Measurements from ENCODE around the gene CFAP73. TPM values are rescaled to one million over a fixed set of nuclear protein-coding genes. Genes with fewer than 3 reads are reported as not detected.

The CFAP73 gene
- total RNA-seq, 1 donor: not detected

DNA sequence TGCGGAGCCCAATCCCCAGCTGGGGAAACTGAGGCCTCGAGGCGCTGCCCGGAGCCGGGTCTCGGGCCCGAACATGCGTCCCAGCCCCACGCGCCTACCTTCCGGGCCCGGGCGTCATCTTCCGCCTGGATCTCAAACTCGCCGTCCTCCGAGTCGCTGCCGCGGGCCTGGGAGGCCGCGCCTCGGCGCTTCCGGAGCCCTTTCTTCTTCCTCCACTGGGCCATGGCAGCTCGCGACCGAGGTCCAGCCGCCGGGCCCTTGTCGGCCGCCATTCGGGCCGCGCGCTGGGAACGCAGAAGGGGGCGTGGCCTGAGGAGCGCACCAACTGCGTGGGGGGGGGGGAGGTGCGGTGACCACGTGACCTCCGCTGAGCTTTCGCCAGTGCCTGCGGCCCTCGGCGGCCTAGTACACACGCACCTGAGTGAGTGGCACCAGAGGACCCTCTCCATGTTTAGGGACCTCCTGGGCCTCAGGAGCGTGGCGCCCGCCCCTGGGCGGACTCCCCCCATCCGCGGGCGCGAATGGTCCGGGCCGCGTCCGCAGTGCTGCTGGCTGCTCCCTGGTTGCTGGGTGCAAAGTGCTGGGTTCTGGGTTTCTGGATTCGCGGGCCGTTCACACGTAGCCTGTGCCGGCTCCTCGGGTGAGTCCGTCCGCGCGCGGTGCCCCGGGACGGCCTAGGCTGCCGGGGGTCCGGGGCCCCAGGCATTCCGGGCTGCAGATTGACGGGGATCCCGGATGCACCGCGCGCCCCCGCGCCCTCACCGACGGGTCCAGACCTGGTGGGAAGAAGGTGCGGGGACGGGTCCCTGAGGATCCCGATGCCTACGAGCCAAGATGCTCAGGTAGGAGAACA lies 35.9 kb downstream of the CFAP73 start, which contains the start of the genes DDX54 and RITA1:
DDX54 (minus strand) TSS at position 299 of the 853 bp plus-strand sequence; CDS start at position 272, 27 bp downstream.
RITA1 (plus strand) TSS at position 542 of the 853 bp plus-strand sequence. CDS start 1,026 bp downstream, outside the sequence.
- Histone ChIP-seq H3K36me3 (ENCODE audit: insufficient read depth, low read length) (peaks cover 19% of the 10 kb centered on the region), H3K4me1 (ENCODE audit: insufficient read depth, low read length) (peaks cover 11% of the 10 kb centered on the region), H3K79me2 (ENCODE audit: insufficient read depth, low read length) (peaks cover 57% of the 10 kb centered on the region), H2AFZ (ENCODE audit: low read length) (peak within 1 kb of the TSS; percentile 85), H3K27ac (ENCODE audit: low read depth, low read length) (peak within 1 kb of the TSS; percentile 98), H3K27me3 (ENCODE audit: insufficient read depth, low read length) (no peaks in the 10 kb centered on the region), H4K20me1 (ENCODE audit: insufficient read depth, low read length) (peaks cover 7% of the 10 kb centered on the region), H3K9me3 (ENCODE audit: low read depth, low read length) (no peaks in the 10 kb centered on the region), H3K4me3 (ENCODE audit: insufficient read depth, low read length) (peak within 1 kb of the TSS; percentile 98), H3K4me2 (ENCODE audit: insufficient read depth, low read length) (peak within 1 kb of the TSS; percentile 93)
- DNase-seq (ENCODE audit: insufficient read length, low spot score, missing footprints): peak; percentile 97
- TF ChIP-seq, protein P1, sequence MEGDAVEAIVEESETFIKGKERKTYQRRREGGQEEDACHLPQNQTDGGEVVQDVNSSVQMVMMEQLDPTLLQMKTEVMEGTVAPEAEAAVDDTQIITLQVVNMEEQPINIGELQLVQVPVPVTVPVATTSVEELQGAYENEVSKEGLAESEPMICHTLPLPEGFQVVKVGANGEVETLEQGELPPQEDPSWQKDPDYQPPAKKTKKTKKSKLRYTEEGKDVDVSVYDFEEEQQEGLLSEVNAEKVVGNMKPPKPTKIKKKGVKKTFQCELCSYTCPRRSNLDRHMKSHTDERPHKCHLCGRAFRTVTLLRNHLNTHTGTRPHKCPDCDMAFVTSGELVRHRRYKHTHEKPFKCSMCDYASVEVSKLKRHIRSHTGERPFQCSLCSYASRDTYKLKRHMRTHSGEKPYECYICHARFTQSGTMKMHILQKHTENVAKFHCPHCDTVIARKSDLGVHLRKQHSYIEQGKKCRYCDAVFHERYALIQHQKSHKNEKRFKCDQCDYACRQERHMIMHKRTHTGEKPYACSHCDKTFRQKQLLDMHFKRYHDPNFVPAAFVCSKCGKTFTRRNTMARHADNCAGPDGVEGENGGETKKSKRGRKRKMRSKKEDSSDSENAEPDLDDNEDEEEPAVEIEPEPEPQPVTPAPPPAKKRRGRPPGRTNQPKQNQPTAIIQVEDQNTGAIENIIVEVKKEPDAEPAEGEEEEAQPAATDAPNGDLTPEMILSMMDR (IDR thresholded peaks at IDR 0.05; ENCODE audit: extremely low read depth, low read depth, low read length): no peak

DNA sequence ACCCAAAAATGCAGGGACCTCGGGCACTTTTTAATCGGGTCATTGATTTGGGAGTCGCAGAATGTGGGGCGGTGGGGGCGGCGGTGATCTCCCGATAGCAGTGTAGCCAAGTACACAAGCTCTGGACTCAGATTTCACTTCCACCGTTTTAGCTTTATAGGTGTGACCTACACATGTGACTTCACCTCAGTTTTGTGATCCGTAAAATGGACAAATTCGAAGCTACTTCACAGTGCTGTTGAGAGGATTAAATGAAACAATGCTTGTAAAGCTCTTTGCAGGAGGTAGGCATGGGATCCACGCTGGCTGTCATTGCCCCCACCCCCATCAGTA lies 36.5 kb downstream of the CFAP73 start:
- Histone ChIP-seq H3K27me3 (ENCODE audit: insufficient read depth, low read length) (no peaks in the 10 kb centered on the region), H3K27ac (ENCODE audit: low read depth, low read length) (peak overlapping the region; percentile 98), H3K4me2 (ENCODE audit: insufficient read depth, low read length) (peak overlapping the region; percentile 93), H4K20me1 (ENCODE audit: insufficient read depth, low read length) (peaks cover 7% of the 10 kb centered on the region), H3K4me3 (ENCODE audit: insufficient read depth, low read length) (peak overlapping the region; percentile 98), H2AFZ (ENCODE audit: low read length) (peak overlapping the region; percentile 85), H3K9me3 (ENCODE audit: low read depth, low read length) (no peaks in the 10 kb centered on the region), H3K4me1 (ENCODE audit: insufficient read depth, low read length) (peaks cover 11% of the 10 kb centered on the region), H3K36me3 (ENCODE audit: insufficient read depth, low read length) (peaks cover 14% of the 10 kb centered on the region), H3K79me2 (ENCODE audit: insufficient read depth, low read length) (peaks cover 52% of the 10 kb centered on the region)
- no peak for DNase-seq (ENCODE audit: insufficient read length, low spot score, missing footprints)
- TF ChIP-seq, protein P1 (IDR thresholded peaks at IDR 0.05; ENCODE audit: extremely low read depth, low read depth, low read length): no peak

DNA sequence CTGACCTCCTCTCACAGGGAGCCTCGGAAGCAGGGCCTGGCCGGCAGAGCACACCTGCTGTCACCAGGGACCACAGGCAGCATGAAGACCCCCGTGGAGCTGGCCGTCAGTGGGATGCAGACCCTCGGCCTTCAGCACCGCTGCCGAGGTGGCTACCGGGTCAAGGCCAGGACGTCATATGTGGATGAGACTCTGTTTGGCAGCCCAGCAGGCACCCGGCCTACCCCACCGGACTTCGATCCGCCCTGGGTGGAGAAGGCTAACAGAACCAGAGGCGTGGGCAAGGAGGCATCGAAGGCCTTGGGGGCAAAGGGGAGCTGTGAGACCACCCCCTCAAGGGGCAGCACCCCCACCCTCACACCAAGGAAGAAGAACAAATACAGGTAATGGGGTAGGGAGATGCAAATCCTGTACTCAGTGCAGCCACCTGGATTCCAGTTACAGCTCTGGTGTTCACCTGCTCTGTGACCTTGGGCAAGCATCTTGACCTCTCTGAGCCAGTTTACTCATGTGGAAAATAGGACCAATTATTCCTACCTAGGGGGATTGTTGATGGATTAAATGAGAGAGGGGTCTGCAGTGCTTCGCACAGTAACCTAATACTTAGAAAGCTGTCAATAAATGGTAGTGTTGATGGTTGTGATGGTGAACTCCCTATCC lies 37.3 kb downstream of the CFAP73 start:
- no peaks in the 10 kb centered on the region for H3K27me3 ChIP-seq (ENCODE audit: insufficient read depth, low read length)
- peak overlapping the region; percentile 98 for H3K4me3 ChIP-seq (ENCODE audit: insufficient read depth, low read length)
- DNase-seq (ENCODE audit: insufficient read length, low spot score, missing footprints): no peak
- peak overlapping the region; percentile 93 for H3K4me2 ChIP-seq (ENCODE audit: insufficient read depth, low read length)
- peaks cover 7% of the 10 kb centered on the region for H4K20me1 ChIP-seq (ENCODE audit: insufficient read depth, low read length)
- peaks cover 11% of the 10 kb centered on the region for H3K4me1 ChIP-seq (ENCODE audit: insufficient read depth, low read length)
- peaks cover 20% of the 10 kb centered on the region for H3K36me3 ChIP-seq (ENCODE audit: insufficient read depth, low read length)
- no peaks in the 10 kb centered on the region for H3K9me3 ChIP-seq (ENCODE audit: low read depth, low read length)
- H2AFZ ChIP-seq (ENCODE audit: low read length): no peak overlapping the region
- no peak overlapping the region for H3K27ac ChIP-seq (ENCODE audit: low read depth, low read length)
- TF ChIP-seq, protein P1 (IDR thresholded peaks at IDR 0.05; ENCODE audit: extremely low read depth, low read depth, low read length): no peak
- H3K79me2 ChIP-seq (ENCODE audit: insufficient read depth, low read length): peaks cover 46% of the 10 kb centered on the region

DNA sequence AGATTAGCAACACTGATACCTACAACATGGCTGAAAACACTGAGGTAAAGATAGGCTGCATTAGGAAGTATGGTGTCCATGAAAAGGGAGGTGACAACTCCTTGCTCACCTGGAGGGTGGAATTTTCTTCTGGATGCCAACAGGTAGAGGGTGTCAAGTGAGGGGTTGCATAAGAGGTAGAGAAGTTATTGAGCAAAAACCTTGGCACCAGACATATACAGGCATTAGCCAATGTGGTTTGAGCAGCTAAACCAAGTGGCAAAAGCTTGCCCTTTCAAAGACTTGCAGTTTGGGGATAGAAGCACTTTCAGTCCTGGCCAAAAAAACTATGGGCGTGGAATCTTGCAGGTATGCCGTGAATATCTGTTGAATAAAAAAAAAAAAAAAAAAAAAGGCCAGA lies 39.8 kb downstream of the CFAP73 start:
- peaks cover 20% of the 10 kb centered on the region for H3K79me2 ChIP-seq (ENCODE audit: insufficient read depth, low read length)
- H3K27me3 ChIP-seq (ENCODE audit: insufficient read depth, low read length): no peaks in the 10 kb centered on the region
- H3K9me3 ChIP-seq (ENCODE audit: low read depth, low read length): no peaks in the 10 kb centered on the region
- TF ChIP-seq, protein P1 (IDR thresholded peaks at IDR 0.05; ENCODE audit: extremely low read depth, low read depth, low read length): no peak
- no peak overlapping the region for H3K4me2 ChIP-seq (ENCODE audit: insufficient read depth, low read length)
- peaks cover 4% of the 10 kb centered on the region for H4K20me1 ChIP-seq (ENCODE audit: insufficient read depth, low read length)
- peaks cover 16% of the 10 kb centered on the region for H3K36me3 ChIP-seq (ENCODE audit: insufficient read depth, low read length)
- no peak overlapping the region for H3K4me3 ChIP-seq (ENCODE audit: insufficient read depth, low read length)
- peak; percentile 43 for DNase-seq (ENCODE audit: insufficient read length, low spot score, missing footprints)
- no peak overlapping the region for H3K27ac ChIP-seq (ENCODE audit: low read depth, low read length)
- H3K4me1 ChIP-seq (ENCODE audit: insufficient read depth, low read length): peaks cover 18% of the 10 kb centered on the region
- H2AFZ ChIP-seq (ENCODE audit: low read length): no peak overlapping the region
